Measurements from ENCODE around the gene PLEKHM1. TPM values are rescaled to one million over a fixed set of nuclear protein-coding genes. Genes with fewer than 3 reads are reported as not detected.

The PLEKHM1 gene
- total and polyA plus RNA-seq, 8 donors: 13.3 to 30.7 (median 16.0) TPM

- H3K4me3 ChIP-seq: peak overlapping the region in 1 of 4 donors; percentile 37
- intact Hi-C loops (cut with DNase I): no loop called here
Observed at GRCh38 chr17:45408611-45409421, 81.7 kb downstream of the PLEKHM1 start.

GRCh38 chr17:45406107-45406506 is 84.4 kb downstream of the PLEKHM1 start:
- 82 to 90% methylated on average over 7 of the region's 7 CpGs for WGBS, 2 donors
- TF ChIP-seq CTCF (IDR thresholded peaks at IDR 0.05): no peak
- Histone ChIP-seq H3K9me3 (no peaks in the 10 kb centered on the region), H3K4me3 (peak overlapping the region in 1 of 4 donors; percentile 11), H3K36me3 (no peaks in the 10 kb centered on the region), H3K27ac (no peak overlapping the region), H3K4me1 (no peaks in the 10 kb centered on the region), H3K27me3 (no peaks in the 10 kb centered on the region)
- FAIRE-seq: no peak
- no peak for ATAC-seq
- intact Hi-C loops (cut with DNase I): no loop called here
- no peak for DNase-seq

More at GRCh38 chr17:45408611-45409421, 81.7 kb downstream of the PLEKHM1 start:
- FAIRE-seq: no peak
- H3K9me3 ChIP-seq: no peaks in the 10 kb centered on the region
- WGBS, 2 donors: 68 to 74% methylated on average over 11 of the region's 11 CpGs
- DNase-seq: peak in 1 of 6 donors; percentile 32
- no peaks in the 10 kb centered on the region for H3K36me3 ChIP-seq
- ATAC-seq: no peak
- H3K27ac ChIP-seq: no peak overlapping the region
- TF ChIP-seq CTCF (IDR thresholded peaks at IDR 0.05): no peak
- no peaks in the 10 kb centered on the region for H3K4me1 ChIP-seq
- H3K27me3 ChIP-seq: no peaks in the 10 kb centered on the region

GRCh38 chr17:45405250-45406086 is 85.1 kb downstream of the PLEKHM1 start:
- intact Hi-C loops (cut with DNase I): no loop called here
- Histone ChIP-seq H3K27me3 (no peaks in the 10 kb centered on the region), H3K36me3 (no peaks in the 10 kb centered on the region), H3K9me3 (no peaks in the 10 kb centered on the region), H3K27ac (no peak overlapping the region), H3K4me1 (no peaks in the 10 kb centered on the region), H3K4me3 (peak overlapping the region in 1 of 4 donors; percentile 11)
- TF ChIP-seq CTCF (IDR thresholded peaks at IDR 0.05): no peak
- 61 to 67% methylated on average over 45 to 48 of the region's 48 CpGs for WGBS, 2 donors
- DNase-seq: peak in 1 of 6 donors; percentile 62
- FAIRE-seq: no peak
- peak; percentile 37 to 85 (median 59) for ATAC-seq

- Histone ChIP-seq H3K4me3 (no peak overlapping the region), H3K4me1 (no peaks in the 10 kb centered on the region), H3K36me3 (no peaks in the 10 kb centered on the region), H3K27me3 (no peaks in the 10 kb centered on the region), H3K9me3 (no peaks in the 10 kb centered on the region), H3K27ac (no peak overlapping the region)
- TF ChIP-seq CTCF (IDR thresholded peaks at IDR 0.05): no peak
- DNase-seq (peak in 2 of 6 donors; percentile 46 to 67), FAIRE-seq (no peak), ATAC-seq (no peak)
- intact Hi-C loops (cut with DNase I): no loop called here
- 80 to 83% methylated on average over 13 to 14 of the region's 14 CpGs for WGBS, 2 donors
Observed at GRCh38 chr17:45404870-45405249, 85.7 kb downstream of the PLEKHM1 start.
